ENCODE measurements around the gene NEU2.

Gene NEU2

DNA sequence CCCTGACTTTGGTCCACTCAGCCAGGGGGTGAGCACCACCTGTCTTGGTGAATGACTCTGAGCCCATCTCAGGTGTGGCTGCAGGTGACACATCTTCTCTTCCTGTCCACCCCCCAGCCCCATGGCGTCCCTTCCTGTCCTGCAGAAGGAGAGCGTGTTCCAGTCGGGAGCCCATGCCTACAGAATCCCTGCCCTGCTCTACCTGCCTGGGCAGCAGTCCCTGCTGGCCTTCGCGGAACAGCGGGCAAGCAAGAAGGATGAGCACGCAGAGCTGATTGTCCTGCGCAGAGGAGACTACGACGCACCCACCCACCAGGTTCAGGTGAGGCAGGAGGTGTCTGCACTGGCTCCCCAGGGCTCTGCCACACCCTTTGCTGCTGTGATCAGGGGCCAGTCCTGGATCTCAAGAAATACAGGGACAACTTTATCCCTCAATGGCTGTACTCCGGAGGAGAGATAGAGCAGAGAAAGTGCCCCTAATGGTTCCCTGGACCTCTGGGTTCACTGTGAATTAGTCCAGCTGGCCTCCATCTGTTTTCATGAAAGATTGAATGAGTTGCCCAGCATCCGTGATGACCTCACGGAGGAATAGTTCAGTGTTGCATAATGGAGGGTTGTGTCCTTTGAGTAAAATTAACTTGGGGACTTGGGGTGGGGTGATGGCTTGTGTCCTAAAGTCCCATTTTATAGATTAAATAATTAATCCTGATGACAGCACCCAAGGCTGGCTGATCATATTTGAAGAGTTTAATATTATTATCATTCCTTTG, at the start of gene NEU2:
Gene NEU2 (plus strand): TSS at position 122 of the 770 bp plus-strand sequence. CDS start 0 bp downstream, at position 122.
- DNase-seq, result no peak

DNA sequence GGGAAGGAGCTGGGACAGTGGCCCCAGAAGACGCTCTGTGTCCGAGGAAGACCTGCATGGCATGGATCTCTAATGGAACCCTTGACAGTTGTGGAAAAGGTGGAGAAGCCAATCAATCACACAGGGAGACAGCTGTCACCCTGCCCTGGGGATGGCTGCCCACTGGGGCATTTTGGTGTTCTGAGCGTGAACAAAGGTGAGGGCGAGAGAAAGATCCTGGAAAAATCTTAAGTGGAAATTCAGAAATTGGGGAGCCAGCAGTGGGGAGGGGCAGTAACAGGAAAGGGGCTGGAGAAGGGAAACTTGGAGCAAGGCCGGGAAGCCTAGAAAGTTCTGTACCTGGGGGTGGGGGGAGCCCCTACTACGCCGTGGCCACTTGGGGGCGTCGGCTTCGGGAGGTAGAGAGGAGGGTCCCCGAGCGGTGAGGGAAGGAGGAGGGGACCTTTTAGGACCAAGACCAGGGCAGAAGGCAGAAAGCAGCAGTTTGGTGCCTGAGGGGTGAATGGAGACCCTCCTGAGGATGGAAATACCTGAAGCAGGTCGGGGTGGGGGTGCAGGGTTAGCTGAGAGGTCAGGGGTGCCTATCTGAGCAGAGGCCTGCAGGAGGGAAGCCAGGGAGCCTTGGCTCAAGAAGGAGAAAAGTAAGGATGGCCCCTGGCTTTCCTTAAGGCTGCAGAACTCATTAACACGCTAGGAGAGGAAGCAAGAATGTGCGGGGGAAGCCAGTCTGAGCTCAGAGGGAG, 49.4 kb upstream of the NEU2 start:
- no peak for DNase-seq

DNA sequence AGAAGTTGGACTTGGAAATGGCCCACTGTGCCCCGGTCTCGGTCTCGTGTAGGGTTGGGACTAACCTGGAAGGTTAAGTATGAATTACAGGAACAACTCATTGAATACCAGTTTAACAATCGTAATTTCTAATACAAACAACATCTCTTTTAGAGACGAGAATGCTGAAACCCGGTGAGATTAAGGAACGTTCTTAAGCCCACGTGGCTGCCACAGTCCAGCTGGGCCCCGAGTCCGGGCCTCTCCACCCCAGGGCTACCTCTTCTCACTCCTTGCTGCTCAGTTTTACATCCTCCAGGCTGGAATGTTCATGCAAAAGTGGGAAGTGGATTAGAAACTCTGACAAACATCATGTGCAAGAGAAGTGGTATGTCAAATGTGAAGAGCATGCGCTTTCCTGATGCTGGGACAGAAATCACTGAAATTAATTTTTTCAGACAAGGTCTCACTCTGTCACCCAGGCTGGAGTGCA, 48.8 kb upstream of the NEU2 start:
- DNase-seq, result no peak

DNA sequence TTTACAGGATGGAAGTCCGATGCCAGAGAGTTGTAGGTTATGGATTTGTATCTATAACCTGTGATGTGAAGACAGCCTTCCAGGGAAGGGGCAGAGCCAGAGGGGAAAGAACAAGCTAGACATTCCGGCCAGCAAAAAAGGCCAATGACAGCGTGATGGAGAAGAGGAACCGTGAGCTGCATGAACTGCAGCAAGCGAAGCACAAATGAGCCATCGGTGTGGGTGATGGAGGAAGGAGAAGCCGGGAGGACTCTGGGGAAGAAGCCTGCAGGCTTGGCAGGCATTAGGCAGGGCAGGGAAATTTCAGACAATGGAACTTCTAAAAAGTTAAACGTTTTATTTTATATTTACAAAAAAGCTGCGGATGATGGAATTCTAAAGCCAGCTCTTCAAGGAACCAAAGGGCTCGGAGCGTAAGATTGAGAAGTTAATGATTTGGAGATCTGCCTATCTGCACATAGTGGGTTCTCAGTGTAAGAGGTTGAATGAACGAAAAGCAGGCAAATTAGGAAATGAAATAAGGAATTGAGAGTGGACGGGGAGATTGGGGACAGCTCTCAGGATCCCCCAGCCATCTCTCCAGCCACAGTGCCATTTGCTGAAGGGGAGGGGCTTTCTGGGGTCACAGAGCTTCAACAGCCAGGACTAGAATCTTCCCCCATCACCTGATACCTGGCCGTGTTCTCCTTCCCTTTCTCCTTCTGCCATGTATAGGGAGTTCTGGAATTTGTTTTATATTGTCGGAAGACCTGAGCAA, 47.8 kb upstream of the NEU2 start:
- DNase-seq, result no peak

DNA sequence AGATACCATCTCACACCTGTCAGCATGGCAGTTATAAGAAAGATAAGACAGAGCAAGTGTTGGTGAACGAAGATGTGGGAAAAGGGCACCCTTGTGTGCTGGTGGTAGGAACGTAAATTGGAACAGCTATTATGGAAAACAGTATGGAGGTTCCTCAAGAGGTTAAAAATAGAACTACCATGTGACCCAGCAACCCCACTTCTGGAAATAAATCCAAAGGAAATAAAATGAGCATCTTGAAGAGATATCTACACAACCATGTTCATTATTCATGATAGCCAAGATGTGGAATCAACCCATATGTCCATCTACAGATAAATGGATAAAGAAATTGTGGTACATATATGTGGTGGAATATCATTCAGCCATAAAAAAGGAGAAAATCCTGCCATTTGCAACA, 46.3 kb upstream of the NEU2 start:
- DNase-seq, result no peak

DNA sequence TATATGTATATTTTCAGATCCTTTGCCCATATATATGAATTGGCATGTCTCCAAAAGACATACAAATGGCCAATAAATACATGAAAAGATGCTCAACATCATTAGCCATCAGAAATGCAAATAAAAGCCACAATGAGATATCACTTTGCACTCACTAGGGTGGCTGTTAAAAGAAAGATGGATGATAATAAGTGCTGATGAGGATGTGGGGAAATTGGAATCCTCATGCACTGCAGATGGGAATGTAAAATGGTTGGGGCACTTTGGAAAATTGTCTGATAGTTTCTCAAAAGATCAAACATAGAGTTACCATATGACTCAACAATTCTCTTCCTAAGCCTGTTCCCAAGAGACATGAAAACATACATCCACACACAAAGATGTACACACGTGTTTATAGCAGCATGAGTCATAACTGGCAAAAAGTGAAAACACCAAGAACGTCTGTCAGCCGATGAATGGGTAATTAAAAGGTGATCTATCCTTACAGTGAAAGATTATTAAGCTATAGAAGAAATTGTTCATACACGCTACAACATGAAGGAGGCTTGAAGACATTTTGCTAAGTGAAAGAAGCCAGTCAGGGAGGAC, 39.1 kb upstream of the NEU2 start:
- DNase-seq, result no peak

DNA sequence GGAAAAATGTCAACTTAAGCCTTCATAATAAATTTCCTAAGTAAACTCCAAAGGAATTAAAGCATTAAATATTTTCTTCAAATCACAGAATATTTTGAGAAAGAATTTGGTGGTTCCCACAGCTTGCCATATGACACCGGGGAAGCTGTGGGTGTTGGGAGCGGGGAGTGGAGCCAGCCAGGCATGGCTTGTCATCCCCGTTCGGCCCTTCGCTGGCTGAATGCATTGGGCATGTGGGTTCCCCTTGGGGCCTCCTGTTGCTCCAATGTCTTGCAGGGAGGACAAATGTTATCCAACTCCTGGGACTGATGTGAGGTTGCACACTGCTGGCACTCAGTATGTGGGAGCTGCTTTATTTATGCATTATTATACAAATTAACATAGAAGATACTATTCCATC, 38.0 kb upstream of the NEU2 start:
- DNase-seq, result no peak

DNA sequence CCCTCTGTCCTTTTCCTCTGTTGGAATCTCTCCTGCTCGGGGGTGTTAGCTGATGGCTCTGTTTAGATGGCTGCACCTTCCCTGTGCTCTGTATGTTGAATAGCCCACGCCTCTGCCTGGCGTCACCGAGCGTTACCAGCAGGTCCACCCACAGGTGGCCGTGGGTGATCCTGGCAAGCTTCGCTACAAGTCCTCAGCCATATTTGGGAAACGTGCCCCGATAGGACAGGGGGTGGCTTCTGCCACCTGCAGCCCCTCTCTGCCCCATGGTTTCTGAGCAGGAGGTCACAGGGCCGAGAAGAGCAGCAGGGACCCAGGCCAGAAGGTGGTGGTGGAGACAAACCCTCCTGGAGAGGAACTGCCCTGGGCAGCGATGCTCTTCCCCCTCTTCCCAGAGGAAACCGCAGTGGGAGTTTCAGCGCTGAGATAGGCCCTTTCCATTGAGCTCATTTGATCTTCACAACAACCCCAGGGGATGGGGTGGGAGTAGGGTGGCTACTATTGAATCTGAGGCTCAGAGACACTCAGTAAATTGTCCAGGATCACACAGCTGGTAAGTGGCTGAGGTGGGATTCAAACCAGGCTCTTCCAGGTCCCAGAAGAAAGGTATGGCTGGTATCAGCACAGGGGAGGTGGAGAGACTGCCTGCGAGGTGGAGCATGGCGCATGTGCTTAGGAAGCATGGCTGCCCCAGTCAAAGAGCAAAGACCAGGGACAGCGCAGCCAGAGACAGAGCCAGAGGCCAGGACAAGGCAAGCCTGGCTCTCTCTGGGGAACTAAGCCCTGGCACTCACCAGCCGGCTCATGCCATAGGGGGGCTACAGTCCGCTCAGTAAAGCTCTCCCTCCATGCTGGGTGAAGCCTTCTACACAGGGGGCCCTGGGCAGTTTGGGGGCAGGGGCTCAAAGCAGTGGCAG, 34.5 kb upstream of the NEU2 start:
- DNase-seq, result no peak

DNA sequence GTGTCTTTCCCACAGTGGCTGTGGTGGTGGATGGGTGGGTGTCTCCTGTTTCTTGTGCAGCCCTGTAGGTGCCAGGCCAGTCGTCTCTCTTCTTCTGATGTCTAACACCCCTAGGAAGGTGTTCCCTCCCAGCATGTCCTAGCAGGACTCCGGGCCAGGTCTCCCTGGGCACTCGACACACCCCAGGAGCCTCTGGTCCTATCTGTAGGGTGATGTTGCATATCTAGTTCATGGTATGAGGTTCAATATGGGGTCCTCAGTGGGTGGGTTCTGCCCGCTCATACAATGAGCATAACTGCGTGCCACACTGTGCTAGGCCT, 33.8 kb upstream of the NEU2 start:
- DNase-seq, result no peak

DNA sequence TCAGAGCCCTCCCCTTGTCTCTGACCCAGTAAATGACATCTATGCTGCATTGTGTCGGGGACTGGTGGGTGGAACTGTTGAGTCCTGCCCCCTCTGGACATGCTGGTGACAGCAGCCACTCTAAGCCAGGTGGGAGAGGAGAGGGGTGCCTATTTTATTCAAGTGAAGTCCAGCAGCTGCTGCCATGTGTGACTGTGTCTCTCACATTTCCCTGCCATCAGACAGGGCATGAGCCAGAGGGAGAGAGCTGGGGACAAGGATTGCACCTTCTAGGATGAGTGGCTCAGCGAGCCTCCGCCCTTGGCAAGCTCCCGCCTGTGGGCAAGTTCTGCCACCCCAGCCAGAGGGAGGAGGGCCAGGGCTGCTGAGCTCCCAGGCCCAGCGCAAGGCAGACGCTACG, 33.1 kb upstream of the NEU2 start:
- DNase-seq, result peak in 1 of 2 experiments; percentile 51

DNA sequence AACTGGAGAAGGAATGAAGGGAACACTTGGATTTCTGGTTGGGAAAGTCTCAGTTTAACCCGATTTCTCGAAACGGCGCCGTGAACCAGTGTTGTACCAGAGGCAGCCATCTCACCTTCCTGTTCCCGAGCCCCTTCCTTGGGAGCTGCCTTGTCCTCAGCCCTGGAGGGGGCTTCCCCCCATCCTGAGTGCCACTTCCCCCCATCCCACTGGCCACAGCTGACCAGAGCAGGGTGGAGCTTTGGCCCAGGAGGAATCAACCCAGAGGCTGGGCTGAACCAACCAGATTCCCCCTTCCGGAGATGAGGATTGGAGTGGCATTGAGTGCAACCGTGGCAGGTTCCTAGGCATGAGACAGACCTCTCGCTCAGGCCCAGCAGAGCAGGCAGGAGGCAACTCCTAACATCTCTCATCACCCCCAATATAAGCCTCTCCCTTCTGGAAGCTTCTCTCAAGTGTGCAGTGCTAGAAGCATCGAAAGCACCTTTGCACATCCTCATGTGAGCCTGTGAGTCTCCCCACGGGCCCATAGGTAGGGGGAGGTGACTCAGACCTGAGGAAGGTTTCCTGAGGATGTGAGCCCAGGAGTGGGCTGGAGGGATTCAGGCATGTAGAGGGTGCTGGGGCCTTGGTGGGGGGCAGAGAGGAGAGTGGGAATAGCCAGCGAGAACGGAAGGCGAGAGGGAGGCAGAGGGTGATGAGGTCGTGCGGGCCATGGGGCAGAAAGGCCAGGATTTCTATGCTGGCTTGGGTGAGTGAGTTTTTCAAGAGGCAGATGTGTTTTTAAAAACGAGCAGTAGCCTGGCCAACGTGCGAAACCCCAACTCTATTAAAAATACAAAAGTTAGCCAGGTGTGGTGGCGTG, 31.4 kb upstream of the NEU2 start:
- DNase-seq, result no peak

DNA sequence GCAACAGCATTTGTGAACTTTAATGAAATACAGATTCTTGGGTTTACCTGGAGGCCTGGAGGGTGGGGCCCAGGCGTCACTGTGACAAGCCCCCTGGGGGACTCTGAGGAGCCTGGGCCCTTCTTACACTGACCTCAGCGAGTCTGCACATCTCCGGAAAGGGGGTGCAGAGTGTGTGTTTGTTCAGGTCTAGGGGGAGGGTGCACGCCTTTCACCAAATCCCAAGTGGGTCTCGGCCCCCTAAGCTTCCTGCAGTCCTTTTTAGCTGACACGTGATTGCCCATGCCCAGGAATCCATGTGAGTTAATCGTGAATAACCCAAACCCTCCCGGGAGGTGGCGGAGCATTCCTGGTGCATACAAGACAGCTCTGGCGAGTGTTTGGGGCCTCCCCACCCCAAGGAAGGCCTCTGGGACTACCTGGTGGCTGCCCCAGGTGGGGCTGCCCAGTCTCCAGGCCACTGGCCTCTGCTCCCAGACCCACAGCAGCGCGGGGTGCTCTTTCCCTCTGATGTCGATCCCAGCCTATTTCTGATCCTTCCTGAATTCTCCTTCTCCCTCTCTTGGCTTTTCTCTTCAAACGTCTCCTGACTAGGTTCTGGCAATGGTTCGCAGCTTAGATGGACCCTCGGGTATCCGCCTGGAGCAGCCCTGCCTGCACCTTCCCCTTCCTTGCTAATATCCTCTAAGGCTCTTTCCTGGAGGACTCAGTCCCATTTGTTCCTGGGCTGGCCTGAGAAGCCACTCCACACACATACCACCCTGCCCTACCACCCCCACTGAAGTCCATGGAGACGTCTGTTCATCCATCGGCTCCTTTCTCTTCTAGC, 29.4 kb upstream of the NEU2 start:
- no peak for DNase-seq

DNA sequence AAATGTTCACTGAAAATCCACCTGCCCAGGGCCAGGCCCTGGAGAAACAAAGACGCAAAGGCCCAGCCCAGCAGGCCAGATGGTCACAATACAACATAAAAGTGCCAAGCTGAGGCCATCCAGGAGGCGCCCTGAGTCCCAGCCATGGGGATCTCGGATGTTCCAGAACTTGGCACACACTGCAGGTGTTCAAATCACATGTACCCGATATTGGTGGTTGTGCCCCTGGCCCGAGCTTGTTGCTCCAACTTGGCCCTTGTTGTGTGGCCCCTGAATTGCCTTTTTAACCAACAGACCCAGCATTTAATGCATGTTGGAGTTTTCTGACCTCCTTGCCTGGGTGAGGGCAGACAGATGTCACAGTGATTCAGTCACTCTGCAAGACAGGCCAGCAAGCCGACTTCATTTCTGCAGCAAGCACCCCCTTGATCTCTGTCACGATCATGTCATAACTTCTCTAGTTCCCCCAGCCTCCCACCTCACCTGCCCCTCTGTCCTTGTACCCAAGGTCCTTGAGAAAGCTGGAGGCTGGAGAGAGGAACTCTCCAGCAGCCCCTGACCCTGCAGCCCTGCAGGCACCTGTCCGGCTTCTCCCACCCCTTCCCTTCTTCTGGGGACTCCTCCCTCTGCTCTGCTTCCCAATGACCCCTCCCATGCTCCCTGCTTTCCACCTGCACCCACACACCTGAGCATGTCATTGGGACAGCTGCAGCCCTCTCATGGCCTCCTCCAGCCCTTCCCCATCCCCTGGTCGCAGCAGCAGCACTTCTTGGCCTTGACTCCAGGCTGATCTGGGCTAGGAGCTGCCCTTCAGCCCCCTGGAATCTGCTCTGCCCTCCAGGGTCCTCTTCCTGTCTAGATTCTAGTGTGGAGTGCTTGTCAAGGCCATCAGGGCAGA, 28.6 kb upstream of the NEU2 start:
- DNase-seq, result no peak

DNA sequence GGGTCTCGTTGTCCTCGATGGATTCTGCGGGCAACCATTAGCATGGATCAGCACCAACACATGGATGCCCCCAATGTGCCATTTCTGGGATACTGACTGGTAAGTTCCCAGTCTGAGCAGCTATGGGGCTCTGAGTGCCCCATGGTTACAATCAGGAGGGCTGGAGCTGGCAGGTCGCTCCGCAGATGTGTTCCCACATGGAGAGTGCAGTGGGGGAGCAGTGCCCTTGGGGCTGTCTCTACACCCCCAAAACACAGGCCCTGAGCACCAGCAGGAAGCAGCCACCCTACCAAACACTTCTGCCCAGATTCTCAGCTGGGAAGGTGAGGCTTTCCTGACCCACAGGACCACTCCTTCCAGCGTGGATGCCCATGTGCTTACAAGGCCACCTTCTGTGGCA, 27.4 kb upstream of the NEU2 start:
- no peak for DNase-seq

DNA sequence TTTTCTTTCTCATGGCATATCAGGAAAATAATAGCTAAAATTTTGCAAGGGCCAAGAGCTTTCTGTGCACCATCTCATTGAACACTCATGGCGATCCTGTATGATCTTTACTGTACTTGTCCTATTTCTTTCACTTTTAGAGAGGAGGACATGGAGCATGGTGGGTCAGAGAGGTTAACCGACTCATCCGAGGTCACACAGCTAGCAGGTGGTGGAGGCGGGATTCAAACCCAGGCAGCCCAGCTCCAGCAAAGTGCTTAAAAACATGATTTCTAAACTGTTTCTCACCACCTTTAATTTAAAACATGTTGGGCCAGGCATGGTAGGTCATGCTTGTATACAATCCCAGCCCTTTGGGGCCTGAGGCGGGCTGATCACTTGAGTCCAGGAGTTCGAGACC, 25.8 kb upstream of the NEU2 start:
- no peak for DNase-seq

DNA sequence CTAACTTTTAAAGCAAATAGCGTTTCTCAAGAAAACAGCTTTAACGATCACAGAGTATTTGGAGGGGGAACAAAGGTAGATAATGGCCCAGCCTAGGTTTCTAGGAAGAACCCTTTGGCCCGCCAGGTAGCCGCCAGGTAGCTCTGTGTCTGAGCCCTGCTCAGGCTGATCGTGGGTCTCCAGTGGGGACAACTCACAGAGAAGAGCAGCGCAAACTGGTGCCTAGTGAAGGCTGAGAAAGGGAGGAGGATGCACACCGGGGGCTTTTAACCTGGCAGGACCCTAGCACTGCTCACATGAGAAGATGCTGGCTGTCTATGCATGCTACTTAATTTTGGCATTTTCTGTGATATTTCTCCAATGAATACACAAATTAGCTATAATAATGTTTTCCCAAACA, 25.2 kb upstream of the NEU2 start:
- DNase-seq, result no peak

DNA sequence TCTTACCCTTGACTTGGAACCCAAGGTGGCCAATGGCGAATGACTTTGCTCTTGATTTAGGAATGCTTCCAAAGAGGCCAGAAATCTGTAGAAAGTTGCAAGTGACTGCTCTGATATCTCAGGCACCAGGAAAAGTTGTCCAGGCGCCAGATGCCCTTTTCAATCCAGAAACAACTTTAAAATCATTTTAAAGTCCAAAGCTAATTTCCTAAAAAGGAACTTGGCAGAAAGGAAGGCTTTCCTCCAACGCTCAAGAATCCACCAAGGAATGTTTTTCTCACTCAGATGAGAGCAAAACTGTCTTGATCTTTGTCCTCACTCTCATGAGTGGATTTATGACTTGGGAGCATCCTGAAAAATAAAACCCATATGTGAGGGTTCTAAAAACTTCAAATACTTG, 24.7 kb upstream of the NEU2 start:
- no peak for DNase-seq

DNA sequence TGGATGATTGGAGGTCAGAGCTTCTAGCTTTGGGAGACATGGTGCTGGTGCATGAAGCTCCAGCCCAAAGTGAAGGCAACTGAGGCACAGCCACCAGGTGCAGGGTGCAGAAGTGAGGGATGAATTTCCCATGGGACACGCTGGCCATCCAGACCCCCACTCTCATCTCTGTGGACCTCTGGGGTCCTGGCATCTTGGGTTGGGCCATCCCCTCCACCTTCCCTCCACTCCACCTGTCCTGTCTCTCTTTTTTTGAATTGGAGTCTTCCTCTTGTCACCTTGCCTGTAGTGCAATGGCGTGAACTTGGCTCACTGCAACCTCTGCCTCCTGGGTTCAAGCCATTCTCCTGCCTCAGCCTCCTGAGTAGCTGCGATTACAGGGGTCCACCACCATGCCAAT, 22.8 kb upstream of the NEU2 start:
- DNase-seq, result no peak

DNA sequence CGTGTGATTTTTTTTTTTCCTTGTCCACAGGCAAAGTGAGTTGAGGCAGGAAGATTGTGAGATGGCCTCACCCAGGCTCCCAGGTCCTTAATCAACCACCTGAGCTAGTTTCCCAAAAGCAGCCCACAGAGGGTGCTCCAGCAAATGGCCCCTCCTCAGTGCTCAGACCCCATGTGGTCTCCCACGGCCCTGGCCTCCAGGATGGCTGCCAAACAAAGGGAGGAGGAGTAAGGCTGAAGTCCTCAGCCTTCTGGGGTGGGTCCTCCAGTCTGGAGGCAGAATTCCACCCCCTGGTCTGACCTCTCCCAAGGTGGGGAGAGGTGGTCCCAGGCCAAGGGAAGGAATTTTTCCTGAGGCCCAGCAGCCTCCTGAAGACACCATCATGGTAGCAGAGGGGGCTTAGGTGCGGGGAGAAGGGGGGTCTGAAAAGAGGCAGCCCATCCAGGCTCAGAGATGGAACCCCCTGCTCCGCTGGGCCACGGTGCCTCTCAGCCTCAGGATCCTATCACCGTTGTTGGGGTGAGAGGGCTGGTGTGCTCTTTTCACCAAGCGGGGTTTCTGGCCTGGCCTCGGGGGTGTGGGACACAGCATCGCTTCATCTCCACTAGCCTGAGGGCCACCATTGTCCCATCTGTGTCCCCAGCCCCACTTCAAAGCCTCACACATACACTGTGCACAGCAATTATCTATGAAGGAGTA, 21.8 kb upstream of the NEU2 start:
- DNase-seq, result no peak

Data from NCI-H526 (cell line).